ENCODE measurements around the gene NMD3.
A peak's percentile ranks its signal among the peaks of the same experiment; 100 is the strongest.
"Not testable (repeated sequence)": the region's sequence is repeated elsewhere in the genome, so short reads cannot be mapped to it uniquely, and the experiment has no call there.

Gene NMD3

GRCh38 chr3:161220850-161221753 lies at the start of gene NMD3:
TSS of gene NMD3 (plus strand) at chr3:161221311. CDS start at chr3:161222014, 703 bp downstream.
- Histone ChIP-seq H3K36me3 (ENCODE audit: control insufficient read depth in 1 of 2, insufficient read depth in 2 of 2, low read length in 2 of 2) (peaks cover 0 to 7% of the 10 kb centered on the region in 2 donors), H3K27me3 (ENCODE audit: control insufficient read depth in 1 of 2, insufficient read depth in 2 of 2, low read length in 2 of 2) (no peaks in the 10 kb centered on the region), H3K9ac (ENCODE audit: low read depth in 1 of 2, low read length in 2 of 2) (peak within 1 kb of the TSS; percentile 92 to 94), H3K4me1 (ENCODE audit: control insufficient read depth in 1 of 2, insufficient read depth in 2 of 2, low read length in 2 of 2) (peaks cover 7 to 12% of the 10 kb centered on the region in 2 donors), H3K9me3 (ENCODE audit: control insufficient read depth in 1 of 2, low read length in 2 of 2) (no peaks in the 10 kb centered on the region), H3K4me3 (ENCODE audit: low read depth in 1 of 2, low read length in 2 of 2) (peak within 1 kb of the TSS; percentile 94 to 99), H3K27ac (ENCODE audit: low read depth, low read length) (peak within 1 kb of the TSS; percentile 86)

- Histone ChIP-seq H3K9me3 (ENCODE audit: control insufficient read depth in 1 of 2, low read length in 2 of 2) (no peaks in the 10 kb centered on the region), H3K36me3 (ENCODE audit: control insufficient read depth in 1 of 2, insufficient read depth in 2 of 2, low read length in 2 of 2) (no peaks in the 10 kb centered on the region), H3K27ac (ENCODE audit: low read depth, low read length) (no peak overlapping the region), H3K4me1 (ENCODE audit: control insufficient read depth in 1 of 2, insufficient read depth in 2 of 2, low read length in 2 of 2) (no peaks in the 10 kb centered on the region), H3K9ac (ENCODE audit: low read depth in 1 of 2, low read length in 2 of 2) (no peak overlapping the region), H3K27me3 (ENCODE audit: control insufficient read depth in 1 of 2, insufficient read depth in 2 of 2, low read length in 2 of 2) (no peaks in the 10 kb centered on the region), H3K4me3 (ENCODE audit: low read depth in 1 of 2, low read length in 2 of 2) (no peak overlapping the region)
Observed at GRCh38 chr3:161171639-161172552, 49.2 kb upstream of the NMD3 start.

- Histone ChIP-seq H3K36me3 (ENCODE audit: control insufficient read depth in 1 of 2, insufficient read depth in 2 of 2, low read length in 2 of 2) (no peaks in the 10 kb centered on the region), H3K9ac (ENCODE audit: low read depth in 1 of 2, low read length in 2 of 2) (no peak overlapping the region), H3K9me3 (ENCODE audit: control insufficient read depth in 1 of 2, low read length in 2 of 2) (no peaks in the 10 kb centered on the region), H3K4me1 (ENCODE audit: control insufficient read depth in 1 of 2, insufficient read depth in 2 of 2, low read length in 2 of 2) (no peaks in the 10 kb centered on the region), H3K4me3 (ENCODE audit: low read depth in 1 of 2, low read length in 2 of 2) (no peak overlapping the region), H3K27ac (ENCODE audit: low read depth, low read length) (no peak overlapping the region), H3K27me3 (ENCODE audit: control insufficient read depth in 1 of 2, insufficient read depth in 2 of 2, low read length in 2 of 2) (no peaks in the 10 kb centered on the region)
Observed at GRCh38 chr3:161175506-161175905, 45.6 kb upstream of the NMD3 start.

GRCh38 chr3:161177991-161178390 lies 43.1 kb upstream of the NMD3 start:
- no peaks in the 10 kb centered on the region for H3K27me3 ChIP-seq (ENCODE audit: control insufficient read depth in 1 of 2, insufficient read depth in 2 of 2, low read length in 2 of 2)
- no peak overlapping the region for H3K27ac ChIP-seq (ENCODE audit: low read depth, low read length)
- H3K9ac ChIP-seq (ENCODE audit: low read depth in 1 of 2, low read length in 2 of 2) = no peak overlapping the region
- H3K36me3 ChIP-seq (ENCODE audit: control insufficient read depth in 1 of 2, insufficient read depth in 2 of 2, low read length in 2 of 2) = no peaks in the 10 kb centered on the region
- H3K4me3 ChIP-seq (ENCODE audit: low read depth in 1 of 2, low read length in 2 of 2) = no peak overlapping the region
- H3K4me1 ChIP-seq (ENCODE audit: control insufficient read depth in 1 of 2, insufficient read depth in 2 of 2, low read length in 2 of 2) = no peaks in the 10 kb centered on the region
- H3K9me3 ChIP-seq (ENCODE audit: control insufficient read depth in 1 of 2, low read length in 2 of 2) = no peaks in the 10 kb centered on the region

GRCh38 chr3:161181371-161181770 lies 39.7 kb upstream of the NMD3 start:
- H3K27me3 ChIP-seq (ENCODE audit: control insufficient read depth in 1 of 2, insufficient read depth in 2 of 2, low read length in 2 of 2); H3K27ac ChIP-seq (ENCODE audit: low read depth, low read length); H3K4me3 ChIP-seq (ENCODE audit: low read depth in 1 of 2, low read length in 2 of 2); H3K9me3 ChIP-seq (ENCODE audit: control insufficient read depth in 1 of 2, low read length in 2 of 2); H3K9ac ChIP-seq (ENCODE audit: low read depth in 1 of 2, low read length in 2 of 2); H3K36me3 ChIP-seq (ENCODE audit: control insufficient read depth in 1 of 2, insufficient read depth in 2 of 2, low read length in 2 of 2); H3K4me1 ChIP-seq (ENCODE audit: control insufficient read depth in 1 of 2, insufficient read depth in 2 of 2, low read length in 2 of 2): not testable (repeated sequence)

GRCh38 chr3:161187046-161187445 lies 34.1 kb upstream of the NMD3 start:
- no peaks in the 10 kb centered on the region for H3K4me1 ChIP-seq (ENCODE audit: control insufficient read depth in 1 of 2, insufficient read depth in 2 of 2, low read length in 2 of 2)
- no peak overlapping the region for H3K27ac ChIP-seq (ENCODE audit: low read depth, low read length)
- H3K9ac ChIP-seq (ENCODE audit: low read depth in 1 of 2, low read length in 2 of 2) = no peak overlapping the region
- no peak overlapping the region for H3K4me3 ChIP-seq (ENCODE audit: low read depth in 1 of 2, low read length in 2 of 2)
- H3K36me3 ChIP-seq (ENCODE audit: control insufficient read depth in 1 of 2, insufficient read depth in 2 of 2, low read length in 2 of 2) = no peaks in the 10 kb centered on the region
- H3K9me3 ChIP-seq (ENCODE audit: control insufficient read depth in 1 of 2, low read length in 2 of 2) = no peaks in the 10 kb centered on the region
- H3K27me3 ChIP-seq (ENCODE audit: control insufficient read depth in 1 of 2, insufficient read depth in 2 of 2, low read length in 2 of 2) = no peaks in the 10 kb centered on the region

- H3K4me1 ChIP-seq (ENCODE audit: control insufficient read depth in 1 of 2, insufficient read depth in 2 of 2, low read length in 2 of 2) = no peaks in the 10 kb centered on the region
- H3K36me3 ChIP-seq (ENCODE audit: control insufficient read depth in 1 of 2, insufficient read depth in 2 of 2, low read length in 2 of 2) = no peaks in the 10 kb centered on the region
- no peaks in the 10 kb centered on the region for H3K9me3 ChIP-seq (ENCODE audit: control insufficient read depth in 1 of 2, low read length in 2 of 2)
- H3K4me3 ChIP-seq (ENCODE audit: low read depth in 1 of 2, low read length in 2 of 2) = no peak overlapping the region
- no peak overlapping the region for H3K27ac ChIP-seq (ENCODE audit: low read depth, low read length)
- H3K9ac ChIP-seq (ENCODE audit: low read depth in 1 of 2, low read length in 2 of 2) = no peak overlapping the region
- no peaks in the 10 kb centered on the region for H3K27me3 ChIP-seq (ENCODE audit: control insufficient read depth in 1 of 2, insufficient read depth in 2 of 2, low read length in 2 of 2)
Observed at GRCh38 chr3:161197855-161198850, 23.0 kb upstream of the NMD3 start.

GRCh38 chr3:161199926-161200325 lies 21.2 kb upstream of the NMD3 start:
- H3K9ac ChIP-seq (ENCODE audit: low read depth in 1 of 2, low read length in 2 of 2) = no peak overlapping the region
- H3K4me1 ChIP-seq (ENCODE audit: control insufficient read depth in 1 of 2, insufficient read depth in 2 of 2, low read length in 2 of 2) = no peaks in the 10 kb centered on the region
- H3K27me3 ChIP-seq (ENCODE audit: control insufficient read depth in 1 of 2, insufficient read depth in 2 of 2, low read length in 2 of 2) = no peaks in the 10 kb centered on the region
- no peaks in the 10 kb centered on the region for H3K36me3 ChIP-seq (ENCODE audit: control insufficient read depth in 1 of 2, insufficient read depth in 2 of 2, low read length in 2 of 2)
- no peak overlapping the region for H3K27ac ChIP-seq (ENCODE audit: low read depth, low read length)
- H3K9me3 ChIP-seq (ENCODE audit: control insufficient read depth in 1 of 2, low read length in 2 of 2) = no peaks in the 10 kb centered on the region
- H3K4me3 ChIP-seq (ENCODE audit: low read depth in 1 of 2, low read length in 2 of 2) = no peak overlapping the region

- no peaks in the 10 kb centered on the region for H3K4me1 ChIP-seq (ENCODE audit: control insufficient read depth in 1 of 2, insufficient read depth in 2 of 2, low read length in 2 of 2)
- H3K36me3 ChIP-seq (ENCODE audit: control insufficient read depth in 1 of 2, insufficient read depth in 2 of 2, low read length in 2 of 2) = no peaks in the 10 kb centered on the region
- no peak overlapping the region for H3K4me3 ChIP-seq (ENCODE audit: low read depth in 1 of 2, low read length in 2 of 2)
- no peak overlapping the region for H3K9ac ChIP-seq (ENCODE audit: low read depth in 1 of 2, low read length in 2 of 2)
- no peaks in the 10 kb centered on the region for H3K27me3 ChIP-seq (ENCODE audit: control insufficient read depth in 1 of 2, insufficient read depth in 2 of 2, low read length in 2 of 2)
- H3K27ac ChIP-seq (ENCODE audit: low read depth, low read length) = no peak overlapping the region
- no peaks in the 10 kb centered on the region for H3K9me3 ChIP-seq (ENCODE audit: control insufficient read depth in 1 of 2, low read length in 2 of 2)
Observed at GRCh38 chr3:161203485-161204098, 17.5 kb upstream of the NMD3 start.
